DMS153 treated with DMSO at 0.1 percent for 48 hours (cell line): ENCODE data around the gene HAUS5.
"Not testable (repeated sequence)": the region's sequence is repeated elsewhere in the genome, so short reads cannot be mapped to it uniquely, and the experiment has no call there.

Experiments used
- DNase-seq: peaks from one replicate; lab custom pipeline; 2025; ENCODE audit not compliant: unreplicated experiment; lab: John Stamatoyannopoulos, UW

Gene HAUS5

GRCh38 chr19:35612559-35613321, at the start of gene HAUS5:
TSS of gene HAUS5 (plus strand) at chr19:35612735. CDS start at chr19:35612795, 60 bp downstream.
- peak; percentile 75 for DNase-seq

GRCh38 chr19:35562776-35563175, 49.8 kb upstream of the HAUS5 start:
- no peak for DNase-seq

GRCh38 chr19:35563207-35563829, 49.2 kb upstream of the HAUS5 start, which contains the start of gene ATP4A:
TSS of gene ATP4A (minus strand) at chr19:35563658. CDS start at chr19:35563629, 29 bp downstream.
- DNase-seq: no peak

- DNase-seq: no peak
Observed at GRCh38 chr19:35565016-35565856, 47.3 kb upstream of the HAUS5 start.

GRCh38 chr19:35566738-35567137, 45.8 kb upstream of the HAUS5 start:
- no peak for DNase-seq

GRCh38 chr19:35569281-35569781, 43.2 kb upstream of the HAUS5 start:
- no peak for DNase-seq

- DNase-seq: no peak
Observed at GRCh38 chr19:35571406-35571965, 41.0 kb upstream of the HAUS5 start.

- DNase-seq: no peak
Observed at GRCh38 chr19:35577918-35578317, 34.6 kb upstream of the HAUS5 start.

GRCh38 chr19:35578707-35579106, 33.8 kb upstream of the HAUS5 start:
- DNase-seq: no peak

- no peak for DNase-seq
Observed at GRCh38 chr19:35582760-35583159, 29.8 kb upstream of the HAUS5 start.

GRCh38 chr19:35585848-35586247, 26.7 kb upstream of the HAUS5 start, which contains the start of gene PMIS2:
TSS of gene PMIS2 (plus strand) at chr19:35586173. CDS start at chr19:35586260, 87 bp downstream.
- no peak for DNase-seq

GRCh38 chr19:35587321-35587720, 25.2 kb upstream of the HAUS5 start:
- DNase-seq: no peak

- no peak for DNase-seq
Observed at GRCh38 chr19:35590875-35591274, 21.7 kb upstream of the HAUS5 start.

- peak; percentile 4 for DNase-seq
Observed at GRCh38 chr19:35592226-35592625, 20.3 kb upstream of the HAUS5 start.

- DNase-seq: not testable (repeated sequence)
Observed at GRCh38 chr19:35595026-35595425, 17.5 kb upstream of the HAUS5 start.

GRCh38 chr19:35595928-35596327, 16.6 kb upstream of the HAUS5 start:
- DNase-seq: no peak

- no peak for DNase-seq
Observed at GRCh38 chr19:35596366-35596999, 16.1 kb upstream of the HAUS5 start.

- DNase-seq: no peak
Observed at GRCh38 chr19:35601971-35602370, 10.6 kb upstream of the HAUS5 start.

GRCh38 chr19:35604436-35604835, 8.1 kb upstream of the HAUS5 start:
- not testable (repeated sequence) for DNase-seq

- not testable (repeated sequence) for DNase-seq
Observed at GRCh38 chr19:35607170-35607569, 5.4 kb upstream of the HAUS5 start.
